CD4-positive, alpha-beta T cell treated with Interleukin-15 for 1 hour (primary cell): Measurements from ENCODE around the gene SLC33A1.
"Not testable (repeated sequence)": the region's sequence is repeated elsewhere in the genome, so short reads cannot be mapped to it uniquely, and the experiment has no call there.

Experiments used
- DNase-seq: peaks from one replicate; pipeline ENCODE4 v3.0.0-alpha.2; 2020

Gene SLC33A1

GRCh38 chr3:155861476-155862183 lies 7.4 kb upstream of the SLC33A1 start:
- DNase-seq: no peak

GRCh38 chr3:155860424-155860823 lies 6.2 kb upstream of the SLC33A1 start:
- not testable (repeated sequence) for DNase-seq

- DNase-seq: no peak
Measured at GRCh38 chr3:155859859-155860258, 5.6 kb upstream of the SLC33A1 start.

- DNase-seq: no peak
Measured at GRCh38 chr3:155853214-155854140, 750 bp downstream of the SLC33A1 start.

- no peak for DNase-seq
Measured at GRCh38 chr3:155852341-155852740, 1.9 kb downstream of the SLC33A1 start.

GRCh38 chr3:155849404-155849803 lies 4.8 kb downstream of the SLC33A1 start:
- not testable (repeated sequence) for DNase-seq

- no peak for DNase-seq
Measured at GRCh38 chr3:155847993-155848392, 6.2 kb downstream of the SLC33A1 start.

- DNase-seq: no peak
Measured at GRCh38 chr3:155846119-155846518, 8.1 kb downstream of the SLC33A1 start.

GRCh38 chr3:155843569-155843968 lies 10.7 kb downstream of the SLC33A1 start:
- DNase-seq: no peak

GRCh38 chr3:155835341-155836071 lies 18.7 kb downstream of the SLC33A1 start:
- DNase-seq: no peak

GRCh38 chr3:155828490-155829098 lies 25.6 kb downstream of the SLC33A1 start:
- DNase-seq: not testable (repeated sequence)

- no peak for DNase-seq
Measured at GRCh38 chr3:155815030-155815545, 39.1 kb downstream of the SLC33A1 start.

- DNase-seq: not testable (repeated sequence)
Measured at GRCh38 chr3:155813224-155813623, 41.0 kb downstream of the SLC33A1 start.

- no peak for DNase-seq
Measured at GRCh38 chr3:155809181-155809580, 45.0 kb downstream of the SLC33A1 start.

- DNase-seq: no peak
Measured at GRCh38 chr3:155807823-155808222, 46.4 kb downstream of the SLC33A1 start.

GRCh38 chr3:155805802-155806618 lies 48.2 kb downstream of the SLC33A1 start, which contains the start of gene C3orf33:
TSS of gene C3orf33 (minus strand) at chr3:155806278. CDS start at chr3:155806252, 26 bp downstream.
- DNase-seq: peak; percentile 79

GRCh38 chr3:155805204-155805801 lies 48.9 kb downstream of the SLC33A1 start:
- no peak for DNase-seq

- no peak for DNase-seq
Measured at GRCh38 chr3:155804323-155804722, 49.9 kb downstream of the SLC33A1 start.

GRCh38 chr3:155792532-155792931 lies 61.7 kb downstream of the SLC33A1 start:
- no peak for DNase-seq

GRCh38 chr3:155791190-155791589 lies 63.0 kb downstream of the SLC33A1 start:
- no peak for DNase-seq
